H1 (cell line): ENCODE data around the gene UBE2V1.

Experiments
- CEBPB ChIP-seq: IDR thresholded peaks from 2 replicates; pipeline ENCODE4 v1.6.1; 2012; ENCODE audit warnings: low read depth, low read length
- CHD1 ChIP-seq: IDR thresholded peaks from 2 replicates; pipeline ENCODE4 v1.6.1; 2012; ENCODE audit warnings: low read depth, low read length, improper control_type of control experiment
- CHD2 ChIP-seq: IDR thresholded peaks from 2 replicates; pipeline ENCODE4 v1.6.1; 2012; ENCODE audit warnings: low read length, improper control_type of control experiment
- CREB1 ChIP-seq: IDR thresholded peaks from 2 replicates; pipeline ENCODE4 v1.6.1; 2012; ENCODE audit warnings: inconsistent platforms
- CTCF ChIP-seq, 3 experiments: IDR thresholded peaks; 1 replicate in 2 of 3; 2 replicates in 1 of 3; pipeline versions ENCODE4 v1.5.1 to v1.6.1; 2011; ENCODE audit warnings: low read length in 3 of 3, mild to moderate bottlenecking in 3 of 3, inconsistent platforms in 2 of 3, low read depth in 1 of 3, moderate library complexity in 1 of 3; ENCODE audit not compliant: insufficient read depth in 1 of 3; ENCODE audit errors: control extremely low read depth in 1 of 3
- EP300 ChIP-seq, 2 experiments: IDR thresholded peaks; 1 replicate in 1 of 2; 2 replicates in 1 of 2; pipeline ENCODE4 v1.6.1; 2011 to 2012; ENCODE audit warnings: low read depth in 2 of 2, low read length in 2 of 2, mild to moderate bottlenecking in 2 of 2, borderline replicate concordance in 1 of 2, inconsistent platforms in 1 of 2, moderate library complexity in 1 of 2
- EZH2 ChIP-seq: fragments of 200-600 bp; sonication (generic); IDR thresholded peaks from 2 replicates; pipeline ENCODE4 v1.7.1; 2012; ENCODE audit warnings: low read depth, mild to moderate bottlenecking, moderate library complexity, low read length, inconsistent platforms; ENCODE audit not compliant: severe bottlenecking
- JUN ChIP-seq: IDR thresholded peaks from 2 replicates; pipeline ENCODE4 v1.6.1; 2011; ENCODE audit warnings: low read depth, mild to moderate bottlenecking, improper control_type of control experiment, low read length
- POLR2A ChIP-seq, 2 experiments: IDR thresholded peaks; 1 replicate in 1 of 2; 2 replicates in 1 of 2; pipeline ENCODE4 v1.6.1; 2011; ENCODE audit warnings: low read depth in 2 of 2, low read length in 2 of 2, mild to moderate bottlenecking in 2 of 2; ENCODE audit errors: control extremely low read depth in 1 of 2
- POLR2AphosphoS5 ChIP-seq: IDR thresholded peaks from 2 replicates; pipeline ENCODE4 v1.6.1; 2011; ENCODE audit warnings: low read depth, low read length
- SIN3A ChIP-seq, 2 experiments: IDR thresholded peaks in 1 of 2; conservative IDR thresholded peaks in 1 of 2; 2 replicates each; pipeline ENCODE4 v1.6.1; 2011 to 2012; ENCODE audit warnings: low read length in 2 of 2, improper control_type of control experiment in 1 of 2, low read depth in 1 of 2, mild to moderate bottlenecking in 1 of 2
- YY1 ChIP-seq: IDR thresholded peaks from 2 replicates; pipeline ENCODE4 v1.6.1; 2011; ENCODE audit warnings: low read depth, mild to moderate bottlenecking, low read length

GRCh38 chr20:50066161-50066834, 46.7 kb downstream of the UBE2V1 start:
- TF ChIP-seq POLR2AphosphoS5 (no peak), CTCF (IDR thresholded peaks at IDR 0.05; ENCODE audit: control extremely low read depth in 1 of 3, insufficient read depth in 1 of 3, low read depth in 1 of 3, low read length in 3 of 3) (no peak), CREB1 (no peak), CHD1 (no peak), EP300 (IDR thresholded peaks at IDR 0.05; ENCODE audit: borderline replicate concordance in 1 of 2, low read depth in 2 of 2, low read length in 2 of 2) (no peak), EZH2 (no peak), POLR2A (IDR thresholded peaks at IDR 0.05; ENCODE audit: control extremely low read depth in 1 of 2, low read depth in 2 of 2, low read length in 2 of 2) (no peak), SIN3A (conservative IDR thresholded peaks at IDR 0.05 in 1 of 2, IDR thresholded peaks at IDR 0.05 in 1 of 2; ENCODE audit: low read depth in 1 of 2, low read length in 2 of 2) (no peak), CEBPB (no peak), YY1 (no peak), JUN (no peak), CHD2 (no peak)
